Osteoblast (primary cell): ENCODE data around the gene GAL. TPM values are rescaled to one million over a fixed set of nuclear protein-coding genes. Genes with fewer than 3 reads are reported as not detected.
A peak's percentile ranks its signal among the peaks of the same experiment; 100 is the strongest.

Source experiments
- DNase-seq: peaks from one replicate; pipeline ENCODE4 v3.0.0; 2011; ENCODE audit warnings: low spot score, mixed read lengths; ENCODE audit not compliant: insufficient read length; ENCODE audit errors: missing footprints
- H2AFZ ChIP-seq: 2 replicates; pipeline ENCODE4 v1.6.0; 2011; ENCODE audit warnings: mild to moderate bottlenecking, low read length
- H3K27ac ChIP-seq: 2 replicates; pipeline ENCODE4 v1.5.1; 2011; ENCODE audit warnings: mild to moderate bottlenecking, low read depth, low read length, moderate library complexity
- H3K27me3 ChIP-seq: 2 replicates; pipeline ENCODE4 v1.6.0; 2012; ENCODE audit warnings: mild to moderate bottlenecking, control low read depth, inconsistent platforms, low read length, moderate library complexity; ENCODE audit not compliant: insufficient read depth
- H3K36me3 ChIP-seq: 2 replicates; pipeline ENCODE4 v1.5.1; 2011; ENCODE audit warnings: mild to moderate bottlenecking, low read length, control low read depth, moderate library complexity; ENCODE audit not compliant: insufficient read depth
- H3K4me1 ChIP-seq: 2 replicates; pipeline ENCODE4 v1.5.1; 2011; ENCODE audit warnings: mild to moderate bottlenecking, low read length, control low read depth, moderate library complexity; ENCODE audit not compliant: insufficient read depth
- H3K4me2 ChIP-seq: 2 replicates; pipeline ENCODE4 v1.6.0; 2011; ENCODE audit warnings: mild to moderate bottlenecking, low read length; ENCODE audit not compliant: insufficient read depth
- H3K4me3 ChIP-seq: fragments of 200-600 bp; sonication (generic); 3 replicates; pipeline ENCODE4 v1.5.1; 2012; ENCODE audit warnings: mild to moderate bottlenecking, low read length, inconsistent platforms; ENCODE audit not compliant: insufficient read depth
- H3K79me2 ChIP-seq: 2 replicates; pipeline ENCODE4 v1.6.0; 2012; ENCODE audit warnings: mild to moderate bottlenecking, low read length, control low read depth, inconsistent platforms; ENCODE audit not compliant: insufficient read depth
- H3K9me3 ChIP-seq: 2 replicates; pipeline ENCODE4 v1.5.1; 2011; ENCODE audit warnings: low read depth, low read length, control low read depth
- H4K20me1 ChIP-seq: 2 replicates; pipeline ENCODE4 v1.6.0; 2012; ENCODE audit warnings: mild to moderate bottlenecking, low read length, control low read depth; ENCODE audit not compliant: insufficient read depth
- total RNA-seq: library from RNA; depleted of rRNA; stranded (reverse); fragments of >200 nt; gene quantifications from 2 replicates; pipeline ENCODE4 v1.2.3, GENCODE V29; 2012
- TF ChIP-seq, protein P1 (sequence below): IDR thresholded peaks from 2 replicates; pipeline ENCODE4 v1.5.1; 2011; ENCODE audit warnings: mild to moderate bottlenecking, low read depth, low read length, moderate library complexity; ENCODE audit errors: extremely low read depth

GAL gene
- total RNA-seq, 1 donor = not detected

DNA sequence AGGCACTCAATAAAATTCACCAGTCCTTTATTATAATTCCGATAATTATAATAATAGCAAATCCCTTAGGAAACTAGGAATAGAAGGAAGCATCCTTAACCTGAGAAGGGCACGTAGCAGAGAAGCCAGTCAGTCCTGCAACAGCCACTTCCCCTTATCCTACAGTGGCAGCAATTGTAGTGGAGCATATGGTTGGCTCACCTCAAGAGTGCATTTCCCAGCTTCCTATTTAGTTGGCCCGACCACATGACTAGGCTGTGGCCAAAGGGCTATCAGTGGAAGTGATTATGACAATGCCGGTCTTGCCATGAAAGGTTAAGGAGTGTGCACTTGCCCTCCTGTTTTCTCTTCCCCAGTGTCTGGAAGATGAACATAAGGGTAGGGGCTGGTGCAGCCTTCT is 39.9 kb downstream of the GAL start:
- Histone ChIP-seq H3K36me3 (no peaks in the 10 kb centered on the region), H3K4me1 (no peaks in the 10 kb centered on the region), H3K9me3 (peaks cover 2% of the 10 kb centered on the region), H3K27ac (no peak overlapping the region), H3K4me3 (no peak overlapping the region), H3K4me2 (no peak overlapping the region), H3K27me3 (peaks cover 58% of the 10 kb centered on the region), H2AFZ (no peak overlapping the region), H4K20me1 (no peaks in the 10 kb centered on the region), H3K79me2 (no peaks in the 10 kb centered on the region)
- TF ChIP-seq, protein P1, sequence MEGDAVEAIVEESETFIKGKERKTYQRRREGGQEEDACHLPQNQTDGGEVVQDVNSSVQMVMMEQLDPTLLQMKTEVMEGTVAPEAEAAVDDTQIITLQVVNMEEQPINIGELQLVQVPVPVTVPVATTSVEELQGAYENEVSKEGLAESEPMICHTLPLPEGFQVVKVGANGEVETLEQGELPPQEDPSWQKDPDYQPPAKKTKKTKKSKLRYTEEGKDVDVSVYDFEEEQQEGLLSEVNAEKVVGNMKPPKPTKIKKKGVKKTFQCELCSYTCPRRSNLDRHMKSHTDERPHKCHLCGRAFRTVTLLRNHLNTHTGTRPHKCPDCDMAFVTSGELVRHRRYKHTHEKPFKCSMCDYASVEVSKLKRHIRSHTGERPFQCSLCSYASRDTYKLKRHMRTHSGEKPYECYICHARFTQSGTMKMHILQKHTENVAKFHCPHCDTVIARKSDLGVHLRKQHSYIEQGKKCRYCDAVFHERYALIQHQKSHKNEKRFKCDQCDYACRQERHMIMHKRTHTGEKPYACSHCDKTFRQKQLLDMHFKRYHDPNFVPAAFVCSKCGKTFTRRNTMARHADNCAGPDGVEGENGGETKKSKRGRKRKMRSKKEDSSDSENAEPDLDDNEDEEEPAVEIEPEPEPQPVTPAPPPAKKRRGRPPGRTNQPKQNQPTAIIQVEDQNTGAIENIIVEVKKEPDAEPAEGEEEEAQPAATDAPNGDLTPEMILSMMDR = no peak
- DNase-seq = no peak

DNA sequence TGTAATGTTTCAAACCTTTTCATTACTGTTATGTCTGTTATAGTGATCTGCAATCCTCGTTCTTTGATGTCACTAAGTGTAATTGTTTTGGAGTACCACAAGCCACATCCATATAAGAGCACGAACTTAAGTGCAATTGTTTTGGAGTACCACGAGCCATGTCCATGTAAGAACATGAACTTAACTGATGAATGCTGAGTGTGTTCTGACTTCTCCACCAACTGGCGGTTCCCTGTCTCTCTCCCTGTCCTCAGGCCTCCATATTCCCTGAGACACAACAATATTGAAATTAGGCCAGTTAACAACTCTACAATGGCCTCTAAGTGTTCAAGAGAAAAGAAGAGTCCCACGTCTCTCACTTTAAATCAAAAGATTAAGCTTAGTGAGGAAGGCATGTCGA is 43.4 kb downstream of the GAL start:
- H3K79me2 ChIP-seq = no peaks in the 10 kb centered on the region
- H3K27ac ChIP-seq = no peak overlapping the region
- peaks cover 50% of the 10 kb centered on the region for H3K27me3 ChIP-seq
- TF ChIP-seq, protein P1 = peak; percentile 29
- DNase-seq = no peak
- no peaks in the 10 kb centered on the region for H4K20me1 ChIP-seq
- no peaks in the 10 kb centered on the region for H3K36me3 ChIP-seq
- no peak overlapping the region for H3K4me2 ChIP-seq
- H3K4me1 ChIP-seq = no peaks in the 10 kb centered on the region
- H3K9me3 ChIP-seq = no peaks in the 10 kb centered on the region
- H3K4me3 ChIP-seq = no peak overlapping the region
- no peak overlapping the region for H2AFZ ChIP-seq

DNA sequence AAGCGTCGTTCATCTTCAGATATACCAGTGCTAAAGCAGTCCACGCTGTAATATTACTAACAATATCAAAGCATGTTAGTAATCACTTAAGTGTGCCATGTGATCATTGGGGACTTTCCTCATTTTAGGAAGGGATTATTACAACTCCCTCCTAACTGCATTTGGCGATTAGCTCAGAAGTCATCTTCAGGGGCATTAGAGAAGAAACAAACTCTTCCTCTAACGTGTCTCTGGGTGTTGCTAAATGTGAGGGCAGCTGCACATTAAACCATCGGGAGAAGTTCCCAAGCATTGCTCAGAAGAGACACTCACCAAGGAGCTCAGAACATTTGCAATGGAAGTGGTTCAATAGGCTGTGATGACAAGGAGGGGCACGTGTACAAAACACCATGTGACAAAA is 49.8 kb downstream of the GAL start:
- H3K27ac ChIP-seq = no peak overlapping the region
- DNase-seq = no peak
- no peaks in the 10 kb centered on the region for H4K20me1 ChIP-seq
- H3K4me1 ChIP-seq = no peaks in the 10 kb centered on the region
- H3K79me2 ChIP-seq = no peaks in the 10 kb centered on the region
- TF ChIP-seq, protein P1 = no peak
- H3K27me3 ChIP-seq = peaks cover 29% of the 10 kb centered on the region
- H3K4me2 ChIP-seq = no peak overlapping the region
- H2AFZ ChIP-seq = no peak overlapping the region
- no peaks in the 10 kb centered on the region for H3K9me3 ChIP-seq
- H3K36me3 ChIP-seq = no peaks in the 10 kb centered on the region
- no peak overlapping the region for H3K4me3 ChIP-seq

DNA sequence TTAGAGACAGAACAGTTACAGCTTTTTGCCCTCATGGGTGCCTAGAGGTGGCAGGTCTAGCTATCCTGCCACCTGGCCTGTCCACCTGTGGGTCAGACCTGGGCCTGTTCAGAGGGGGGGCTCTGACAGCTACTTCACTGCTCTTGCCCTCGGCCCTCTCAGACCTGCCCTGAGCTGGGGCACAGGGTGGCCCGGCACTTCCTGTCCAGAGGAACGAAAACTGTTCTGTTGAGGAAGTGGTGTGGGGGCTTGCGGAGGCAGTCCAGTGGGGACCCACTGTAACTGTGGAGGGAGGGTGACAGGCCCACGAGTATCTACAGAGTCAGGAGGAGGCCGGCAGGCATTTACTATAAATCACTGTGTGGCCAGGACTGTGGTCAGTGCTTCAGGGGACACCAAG is 50.8 kb downstream of the GAL start:
- Histone ChIP-seq H3K27me3 (peaks cover 29% of the 10 kb centered on the region), H3K9me3 (no peaks in the 10 kb centered on the region), H3K27ac (no peak overlapping the region), H3K4me3 (no peak overlapping the region), H3K4me1 (no peaks in the 10 kb centered on the region), H3K79me2 (no peaks in the 10 kb centered on the region), H3K36me3 (no peaks in the 10 kb centered on the region), H3K4me2 (no peak overlapping the region), H2AFZ (no peak overlapping the region), H4K20me1 (no peaks in the 10 kb centered on the region)
- TF ChIP-seq, protein P1 = no peak
- DNase-seq = no peak
